Measurements from ENCODE around the gene TOP3B.

TOP3B gene

DNA sequence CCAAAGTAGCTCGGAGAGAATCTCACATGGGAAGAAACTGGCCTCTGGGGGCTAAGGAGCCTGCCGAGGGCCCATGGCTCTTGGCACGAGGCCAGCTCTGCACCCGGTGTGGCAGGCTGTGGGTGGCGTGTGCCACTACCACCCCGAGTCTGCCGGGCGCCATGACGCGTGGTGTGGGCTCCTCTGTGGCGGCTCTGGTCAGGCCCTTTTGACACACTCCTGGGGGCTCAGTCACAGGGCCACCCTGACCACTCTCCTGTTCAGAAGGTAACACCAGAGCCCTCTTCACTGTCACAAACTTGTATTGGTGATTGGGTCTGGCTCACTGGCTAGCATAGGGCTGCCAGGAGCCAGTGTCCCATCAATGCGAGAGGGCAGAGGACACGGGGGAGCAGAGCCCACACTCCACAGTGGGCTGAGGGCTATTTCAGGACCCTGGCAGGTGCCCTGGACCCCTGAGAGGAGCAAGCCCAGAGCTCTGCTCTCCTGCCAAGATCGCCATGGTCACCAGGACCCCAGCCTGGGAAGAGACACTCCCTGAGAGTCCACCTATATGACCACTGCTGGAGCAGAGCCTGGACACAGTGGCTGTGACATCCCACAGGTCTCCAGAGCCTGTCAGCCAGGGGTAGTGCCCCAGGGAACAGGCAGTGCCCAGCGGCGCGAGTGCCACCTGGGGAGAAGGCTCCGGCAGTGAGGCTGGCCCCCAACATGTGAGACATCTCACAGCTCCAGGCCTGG is 21.3 kb downstream of the TOP3B start:
- no peak for DNase-seq

DNA sequence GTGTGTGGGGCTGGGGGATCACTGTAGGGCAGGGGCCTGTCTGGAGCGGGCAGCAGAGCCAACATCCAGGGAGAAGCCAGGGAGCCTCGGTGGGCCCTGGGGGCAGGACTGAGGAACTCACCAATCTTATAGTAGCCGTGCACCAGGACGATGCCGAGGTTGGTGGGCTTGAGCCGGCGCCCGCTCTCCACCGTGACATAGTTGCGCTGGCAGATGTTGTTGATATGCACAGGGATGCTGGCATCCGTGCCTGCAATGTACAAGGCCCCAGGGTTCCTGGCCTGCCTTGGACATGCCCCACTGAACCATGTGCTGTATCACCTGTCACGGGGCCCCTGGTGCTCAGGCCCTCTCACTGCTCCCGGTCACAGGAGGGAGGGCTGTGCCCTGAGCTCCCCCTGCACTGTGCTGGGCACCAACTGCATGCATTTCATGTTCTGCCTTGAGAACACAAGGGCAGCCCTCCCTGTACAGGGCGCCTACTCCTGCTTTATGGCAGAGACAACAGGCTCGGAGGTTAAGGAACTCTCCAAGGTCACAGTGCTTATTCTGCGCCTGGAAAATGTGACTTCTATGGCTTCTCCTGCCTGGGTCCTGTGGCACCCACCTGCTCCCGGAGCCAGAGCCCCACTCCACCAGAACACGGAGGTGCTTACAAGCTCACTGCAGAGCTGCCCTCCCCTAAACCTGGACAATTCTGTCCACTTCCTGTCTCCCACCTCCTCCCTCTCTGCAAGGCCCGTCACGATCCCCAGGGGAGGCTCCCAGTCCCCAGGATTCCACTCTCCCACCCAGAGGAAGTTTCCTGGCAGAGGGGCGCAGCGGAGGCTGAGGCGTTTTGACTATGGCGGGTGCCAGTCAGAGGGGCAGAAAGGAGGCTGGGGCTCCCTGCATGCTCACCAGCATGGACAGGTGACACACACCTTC is 22.1 kb downstream of the TOP3B start:
- DNase-seq: no peak

DNA sequence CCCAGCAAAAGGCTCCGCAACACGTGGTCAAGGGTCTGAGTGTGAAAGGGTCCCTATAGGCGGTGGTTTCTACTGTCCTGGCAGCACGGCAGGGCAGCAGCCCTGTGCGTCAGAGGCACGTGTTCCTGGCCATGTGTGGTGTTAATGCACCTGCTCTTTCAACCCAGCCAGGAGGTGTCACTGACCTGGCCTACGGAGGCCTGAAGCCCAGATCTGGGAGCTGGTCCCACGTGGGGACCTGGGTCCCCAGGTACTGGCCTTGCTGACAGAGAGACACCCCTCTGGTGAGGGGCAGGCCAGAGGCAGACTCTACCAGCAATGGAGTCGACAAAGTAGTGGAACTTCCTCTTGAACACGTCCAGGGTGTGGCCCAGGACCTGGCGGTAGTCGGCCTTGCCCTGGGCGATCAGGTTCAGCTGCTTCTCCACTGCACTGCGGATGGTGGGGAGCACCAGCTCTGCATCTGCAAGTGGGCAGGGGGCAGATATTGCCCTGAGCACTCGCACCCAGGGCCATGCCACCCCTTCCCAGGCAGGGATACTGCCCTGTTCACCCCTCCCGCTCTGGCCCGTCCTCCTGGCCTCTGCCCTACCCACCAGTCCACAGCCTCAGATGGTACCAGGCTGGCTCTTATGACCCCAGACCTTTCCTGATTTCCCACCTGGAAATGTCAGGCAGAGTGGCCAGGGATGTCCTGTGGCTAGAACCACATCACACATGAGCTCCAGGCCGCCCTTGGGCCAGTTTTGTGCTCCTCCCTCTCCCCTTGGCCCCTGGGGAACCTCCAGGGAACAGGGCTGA is 23.1 kb downstream of the TOP3B start:
- DNase-seq: no peak

DNA sequence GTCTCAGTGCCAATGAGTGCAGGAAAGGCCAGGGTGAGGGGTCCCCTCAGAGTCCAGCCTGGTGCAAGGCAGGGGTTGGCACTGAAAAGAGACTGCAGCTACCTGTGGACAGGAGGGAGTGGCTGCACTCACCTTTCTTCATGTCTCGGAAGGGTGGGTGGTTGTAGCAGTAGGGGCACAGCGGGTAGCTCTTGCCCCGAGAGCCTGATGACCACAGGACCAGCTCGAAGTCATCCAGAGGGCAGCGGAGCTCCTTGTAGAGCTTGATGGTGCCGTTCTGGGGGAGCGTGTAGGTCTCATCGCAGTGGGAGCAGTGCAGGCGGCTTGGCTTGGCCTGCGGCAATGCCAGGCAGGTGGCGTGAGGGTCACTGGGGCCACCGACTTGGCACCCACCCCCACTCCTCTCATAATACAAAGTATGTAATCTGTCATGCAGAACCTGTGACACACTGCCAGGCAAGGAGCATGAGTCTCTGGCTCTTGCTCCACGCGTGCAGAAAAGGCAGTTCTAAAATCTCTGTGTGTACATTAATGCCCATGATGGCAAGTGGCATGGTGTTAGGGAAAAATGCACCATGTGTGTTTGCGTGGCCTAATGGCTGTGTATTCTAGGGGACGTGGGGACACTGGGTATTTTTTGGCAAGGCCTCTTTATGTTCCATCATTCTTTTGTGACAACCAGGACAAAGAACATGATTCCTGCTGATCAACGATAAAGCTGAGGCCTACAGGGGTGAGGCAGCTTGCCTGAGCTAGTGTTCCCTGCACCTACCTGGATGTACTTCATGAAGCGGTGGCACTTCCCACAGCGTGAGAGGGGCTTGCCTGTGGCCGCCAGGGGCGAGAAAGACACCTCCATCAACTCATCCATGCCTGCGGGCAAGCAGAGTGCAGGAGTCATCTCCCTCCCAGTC is 24.0 kb downstream of the TOP3B start:
- DNase-seq: no peak

DNA sequence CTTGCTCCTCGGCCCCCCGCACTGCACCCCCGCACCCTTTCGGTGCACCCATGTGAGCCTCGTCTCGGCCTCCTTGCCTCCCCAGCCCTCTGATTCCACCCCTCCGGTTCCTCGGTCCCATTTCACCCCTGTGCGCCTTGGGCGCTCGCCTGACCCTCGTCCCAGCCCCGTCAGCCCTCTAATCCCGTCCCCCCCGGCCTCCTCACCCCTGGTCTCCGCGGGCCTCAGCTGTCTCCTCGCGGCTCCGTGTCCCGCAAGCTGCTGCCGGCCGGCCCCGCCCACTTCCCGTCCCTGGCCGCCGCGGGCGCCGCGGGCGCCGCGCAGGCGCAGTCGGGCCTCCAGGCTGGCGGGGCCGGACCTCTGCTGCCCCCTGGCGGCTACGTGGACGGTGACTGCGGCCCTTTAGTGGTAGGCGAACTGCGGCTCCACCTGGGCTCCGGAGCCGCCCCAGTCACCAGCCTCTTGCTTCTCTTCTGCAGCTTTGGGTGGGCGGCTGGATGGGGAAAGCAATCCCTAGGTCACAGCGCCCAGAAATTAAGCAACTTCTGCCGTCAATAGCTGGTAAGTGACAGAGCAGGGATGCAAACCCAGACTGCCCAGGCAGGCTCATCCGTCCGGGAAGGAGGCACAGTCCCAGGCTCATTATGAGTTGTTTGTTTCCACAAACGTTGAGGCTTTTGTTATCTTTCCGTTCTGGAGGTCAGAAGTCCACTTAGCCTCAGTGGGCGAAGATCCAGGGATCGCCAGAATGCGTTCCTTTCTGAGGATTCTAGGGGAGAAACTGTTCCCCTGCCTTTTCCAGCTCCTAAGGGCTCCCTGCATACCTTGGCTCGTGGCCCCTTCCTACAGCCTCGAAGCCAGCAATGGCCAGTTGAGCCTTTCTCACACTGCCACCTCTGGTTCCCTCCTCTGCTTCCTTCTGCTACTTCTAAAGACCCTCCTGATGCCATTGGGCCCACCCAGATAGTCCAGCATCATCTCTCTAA is 29.7 kb downstream of the TOP3B start, which contains the start of gene PPM1F:
TSS of gene PPM1F (minus strand) at position 263 of the 986 bp plus-strand sequence. CDS start 6,800 bp downstream, outside the sequence.
- DNase-seq: peak; percentile 92

DNA sequence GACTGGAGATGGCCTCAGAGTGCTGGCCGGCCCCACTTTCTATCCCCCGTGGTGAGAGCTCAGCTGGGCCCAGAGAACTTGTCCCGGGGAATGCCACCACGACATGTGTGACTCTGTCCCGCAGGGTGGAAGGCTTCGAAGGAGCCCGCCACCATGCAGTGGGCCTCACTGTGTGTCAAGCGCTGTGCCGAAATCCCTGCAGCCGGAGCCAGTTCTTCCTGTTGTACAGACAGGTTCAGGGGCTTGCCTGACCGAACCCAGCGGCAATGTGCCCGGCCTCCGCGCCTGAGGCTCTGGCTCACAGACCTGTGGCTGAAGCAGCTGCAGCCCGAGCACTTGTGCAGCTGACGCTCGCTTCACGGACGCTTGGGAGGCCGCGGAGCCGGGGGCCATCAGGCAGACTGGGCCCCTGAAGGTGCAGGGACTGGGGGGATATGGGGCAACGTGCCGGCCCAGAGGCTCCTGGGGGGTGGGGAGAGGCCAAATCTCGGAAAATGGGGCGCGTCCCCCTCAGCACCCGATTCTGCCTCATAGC is 30.6 kb downstream of the TOP3B start:
- peak; percentile 21 for DNase-seq

DNA sequence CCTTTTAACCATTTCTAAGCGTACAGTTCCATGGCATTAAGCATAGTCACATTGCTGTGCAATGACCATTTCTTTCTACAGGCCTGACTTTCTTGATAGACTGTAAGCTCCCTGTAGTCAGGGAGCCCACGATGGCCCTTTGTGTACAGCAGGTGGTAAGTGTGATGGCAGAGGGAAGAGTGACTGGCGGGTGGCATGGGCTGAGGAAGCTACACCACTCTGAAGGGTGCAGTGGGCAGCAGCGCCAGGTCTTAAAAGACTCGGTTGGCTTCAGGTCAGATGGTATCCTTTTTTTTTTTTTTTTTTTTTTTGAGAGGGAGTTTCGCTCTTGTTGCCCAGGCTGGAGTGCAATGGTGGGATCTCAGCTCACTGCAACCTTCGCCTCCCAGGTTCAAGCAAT is 31.5 kb downstream of the TOP3B start:
- DNase-seq: no peak

DNA sequence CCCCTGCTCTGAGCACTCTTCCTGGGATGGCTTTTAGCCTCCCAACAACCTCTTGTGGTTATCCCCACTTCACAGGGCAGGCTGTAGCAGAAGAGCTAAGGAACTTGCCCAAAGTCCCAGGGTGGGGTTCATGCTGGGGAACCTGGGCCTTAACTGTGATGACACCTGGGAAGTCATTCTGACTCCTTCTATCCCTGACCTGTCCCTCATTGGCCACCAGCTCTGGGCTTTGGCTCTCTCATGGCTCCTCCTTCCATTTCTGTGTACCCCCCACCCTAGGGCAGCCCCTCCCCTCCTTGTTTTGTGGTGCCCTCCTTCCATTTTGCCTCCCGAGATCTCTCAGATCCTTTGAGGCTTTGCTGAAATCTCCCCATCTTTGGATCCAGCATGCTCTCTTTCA is 32.6 kb downstream of the TOP3B start:
- DNase-seq: no peak

DNA sequence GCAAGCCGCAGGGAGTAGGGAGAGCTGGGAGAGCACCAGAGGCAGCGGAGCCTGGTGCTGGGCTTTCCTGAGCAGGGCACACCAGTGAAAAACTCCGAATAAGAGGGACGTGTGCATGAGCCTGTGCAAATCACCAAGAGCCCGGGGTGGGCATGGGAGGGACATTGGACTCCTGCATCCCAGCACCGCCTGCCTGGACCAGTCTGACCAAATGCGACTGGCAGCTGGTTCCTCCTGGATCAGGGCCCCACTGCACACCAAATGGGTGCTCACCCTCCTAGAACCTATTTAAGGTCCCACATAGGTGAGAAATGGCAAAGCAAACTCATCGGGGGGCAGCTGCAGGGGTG is 33.0 kb downstream of the TOP3B start:
- no peak for DNase-seq

DNA sequence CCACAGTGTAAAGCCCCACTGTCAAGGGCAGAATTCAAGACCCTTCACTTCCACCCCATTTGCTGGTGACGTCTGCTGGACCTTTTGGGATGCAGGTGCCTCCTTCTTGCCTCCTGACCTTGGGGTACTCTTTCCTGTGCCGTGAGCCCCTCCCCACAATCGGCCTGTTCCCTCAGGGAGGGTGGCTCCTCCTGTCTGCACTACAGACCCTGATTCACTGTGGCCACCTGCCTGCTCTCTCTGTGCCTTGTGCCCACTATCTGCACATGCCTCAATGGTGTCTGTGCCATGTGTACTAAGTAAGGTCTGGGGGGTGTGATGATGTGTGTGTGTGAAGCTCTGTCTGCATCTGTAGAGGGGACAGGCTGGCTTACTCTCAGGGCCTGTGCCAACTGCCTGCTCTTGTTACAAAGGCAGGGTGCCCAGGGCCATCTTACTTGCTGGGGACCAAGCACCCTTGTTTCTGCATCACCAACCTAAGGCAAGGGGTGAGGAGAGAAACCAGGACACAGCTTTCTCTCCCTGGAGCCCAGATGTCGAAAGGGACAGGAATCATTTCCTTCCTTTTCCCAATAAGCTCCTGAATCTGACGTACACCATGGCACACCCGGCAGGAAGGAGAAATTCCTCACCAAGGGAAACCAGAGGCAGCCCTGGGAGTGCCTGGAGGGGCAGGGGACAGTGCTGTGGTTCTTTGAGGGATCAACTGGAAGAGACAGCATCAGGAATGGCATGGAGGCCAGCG is 33.6 kb downstream of the TOP3B start:
- DNase-seq: no peak

DNA sequence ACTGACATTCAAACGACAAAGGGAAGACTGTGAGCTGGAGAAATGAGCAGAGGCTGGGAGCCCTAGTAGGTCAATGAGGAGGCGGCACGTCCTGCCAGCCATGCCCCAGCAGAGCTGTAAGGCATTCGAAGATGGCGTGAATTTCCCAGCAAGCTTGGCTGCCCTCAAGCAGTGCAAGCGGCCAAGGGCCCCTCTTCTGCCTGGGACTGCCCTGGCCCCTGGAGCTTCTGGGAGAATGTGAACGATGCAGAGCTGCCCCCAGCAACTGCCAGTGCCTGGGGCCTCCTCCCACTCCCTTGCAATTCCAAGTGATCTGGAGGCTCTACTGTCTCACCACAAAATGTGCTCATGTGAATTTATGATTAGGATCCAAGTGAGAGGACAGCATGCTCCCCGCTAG is 34.2 kb downstream of the TOP3B start:
- DNase-seq: no peak

DNA sequence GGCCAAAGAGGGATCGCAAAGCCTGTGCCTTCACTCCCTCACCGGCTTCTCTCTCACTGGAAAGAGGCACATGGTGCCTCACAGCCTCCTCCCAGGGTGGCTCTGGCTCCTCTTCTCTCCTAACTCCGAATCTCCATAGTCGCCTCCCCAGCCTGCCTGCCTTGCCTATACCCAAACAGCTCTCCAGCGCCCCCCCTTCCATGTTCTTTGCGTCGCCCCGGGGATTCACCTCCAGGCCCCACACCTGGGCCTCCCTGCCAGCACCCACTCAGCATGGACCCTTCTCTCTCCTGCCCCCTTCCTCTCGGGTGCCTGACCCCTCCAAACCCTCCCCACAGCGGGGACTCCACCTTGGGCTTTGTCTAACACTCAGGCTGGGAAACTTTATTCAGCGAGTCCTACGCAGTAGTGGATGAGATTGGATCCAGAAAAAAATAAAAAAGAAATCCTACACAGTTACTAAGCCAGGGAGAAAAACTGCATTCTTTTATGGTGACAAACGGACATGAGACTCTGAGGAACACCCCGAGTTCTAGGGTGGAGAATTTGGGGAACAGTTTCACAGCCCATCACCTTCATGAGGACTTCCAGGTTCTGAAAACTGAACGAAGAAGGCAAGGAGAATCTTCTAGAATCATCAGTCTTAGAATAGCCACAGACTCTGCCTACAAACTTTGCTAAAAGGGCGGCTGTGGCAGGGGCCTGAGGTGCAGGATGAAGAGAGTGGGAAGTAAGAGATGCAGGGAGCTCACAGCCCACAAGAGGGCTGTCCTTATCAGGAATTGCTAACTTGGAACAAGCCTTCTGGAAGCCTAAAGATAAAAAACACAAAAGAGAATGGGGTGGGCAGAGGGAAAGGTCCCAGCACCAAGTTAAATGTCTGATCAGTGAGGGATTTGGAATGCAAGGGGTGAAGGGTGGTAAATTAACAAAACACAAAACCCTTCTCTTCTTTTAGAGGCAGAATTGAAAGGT is 35.3 kb downstream of the TOP3B start:
- DNase-seq: no peak

DNA sequence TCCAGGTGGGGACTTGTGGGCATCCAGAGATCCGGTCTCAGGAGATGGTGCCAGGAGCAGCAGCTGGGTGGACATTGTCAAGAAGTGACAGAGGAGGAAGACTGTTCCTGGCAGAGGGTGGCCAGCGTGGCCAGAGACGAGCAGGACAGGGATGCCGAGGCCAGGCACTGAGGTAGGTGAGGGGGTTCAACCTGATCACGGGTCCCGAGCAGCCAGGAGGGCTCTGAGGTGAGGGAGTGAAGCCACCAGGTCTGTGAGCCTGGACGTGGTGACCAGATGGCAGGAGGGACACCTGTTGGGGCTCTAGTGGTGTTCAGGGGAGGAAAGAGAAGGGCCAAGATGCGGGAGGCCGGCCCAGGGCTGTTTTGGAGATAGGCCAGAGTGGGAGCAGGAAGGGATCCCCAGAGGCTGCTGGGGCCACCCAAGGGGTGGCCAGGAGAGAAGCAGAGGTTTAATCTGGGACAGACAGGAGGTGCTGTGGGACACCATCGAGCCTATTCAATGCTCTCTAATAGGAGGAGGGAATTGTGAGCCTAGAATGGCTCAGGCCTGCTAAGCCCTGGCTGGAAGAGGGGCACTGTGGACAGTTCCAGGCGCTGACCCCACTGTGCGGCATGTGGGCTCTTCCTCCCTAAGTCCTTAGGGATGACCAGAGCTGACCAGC is 36.2 kb downstream of the TOP3B start:
- no peak for DNase-seq

DNA sequence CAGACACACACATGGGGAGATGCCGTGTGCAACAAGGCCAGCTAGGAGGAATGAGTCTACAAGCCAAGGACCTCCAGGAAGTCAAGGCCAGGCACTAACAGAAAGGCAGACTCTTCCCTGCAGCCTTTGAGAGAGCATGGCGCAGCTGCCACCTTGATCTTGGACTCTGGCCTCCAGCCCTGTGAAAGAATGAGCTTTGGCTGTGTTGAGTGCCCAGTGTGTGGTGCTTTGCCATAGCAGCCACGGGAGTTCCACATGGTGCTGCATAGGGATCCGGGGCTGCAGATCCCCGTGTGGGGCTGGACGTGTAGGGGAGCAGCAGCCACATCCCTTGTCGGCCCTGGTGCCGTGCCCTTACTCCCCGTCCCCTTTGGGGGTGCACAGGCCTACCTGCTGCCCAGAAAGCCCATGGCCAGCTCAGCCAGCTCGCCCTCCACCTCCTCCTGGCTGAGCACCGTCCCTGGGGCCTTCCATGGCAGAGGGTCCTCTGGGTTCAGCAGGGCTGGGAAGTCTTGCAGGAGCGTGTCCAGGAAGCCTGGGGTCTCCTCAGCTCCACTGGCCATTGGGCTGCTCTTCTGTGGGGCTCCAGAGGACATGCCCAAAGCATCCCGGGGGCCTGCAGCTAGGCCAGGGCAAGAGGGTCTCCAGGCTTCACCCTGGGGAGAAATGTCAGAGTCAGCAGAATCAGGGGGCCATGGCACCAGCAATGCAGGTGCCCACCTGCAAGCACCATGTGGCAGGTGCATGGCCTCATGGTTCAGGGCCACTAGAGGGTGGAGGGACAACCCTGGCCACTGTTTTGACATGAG is 36.9 kb downstream of the TOP3B start:
- no peak for DNase-seq

DNA sequence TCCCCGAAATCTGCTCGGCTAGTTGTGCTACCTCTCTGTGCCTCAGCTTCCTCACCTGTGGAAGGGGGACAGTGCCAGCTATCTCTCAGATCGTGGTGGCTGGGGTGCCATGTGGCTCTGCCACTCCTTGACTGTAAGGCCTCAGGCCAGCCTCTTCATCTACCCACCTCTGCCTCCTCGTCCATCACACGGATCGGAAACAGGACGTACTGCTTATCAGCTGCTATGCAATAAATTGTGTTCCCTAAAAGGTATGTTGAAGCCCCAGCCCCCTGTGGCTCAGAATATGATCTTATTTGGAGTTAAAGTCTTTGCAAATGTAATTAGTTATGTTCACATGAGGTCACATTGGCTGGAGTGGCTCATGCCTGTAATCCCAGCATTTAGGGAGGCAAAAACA is 37.7 kb downstream of the TOP3B start:
- DNase-seq: no peak

DNA sequence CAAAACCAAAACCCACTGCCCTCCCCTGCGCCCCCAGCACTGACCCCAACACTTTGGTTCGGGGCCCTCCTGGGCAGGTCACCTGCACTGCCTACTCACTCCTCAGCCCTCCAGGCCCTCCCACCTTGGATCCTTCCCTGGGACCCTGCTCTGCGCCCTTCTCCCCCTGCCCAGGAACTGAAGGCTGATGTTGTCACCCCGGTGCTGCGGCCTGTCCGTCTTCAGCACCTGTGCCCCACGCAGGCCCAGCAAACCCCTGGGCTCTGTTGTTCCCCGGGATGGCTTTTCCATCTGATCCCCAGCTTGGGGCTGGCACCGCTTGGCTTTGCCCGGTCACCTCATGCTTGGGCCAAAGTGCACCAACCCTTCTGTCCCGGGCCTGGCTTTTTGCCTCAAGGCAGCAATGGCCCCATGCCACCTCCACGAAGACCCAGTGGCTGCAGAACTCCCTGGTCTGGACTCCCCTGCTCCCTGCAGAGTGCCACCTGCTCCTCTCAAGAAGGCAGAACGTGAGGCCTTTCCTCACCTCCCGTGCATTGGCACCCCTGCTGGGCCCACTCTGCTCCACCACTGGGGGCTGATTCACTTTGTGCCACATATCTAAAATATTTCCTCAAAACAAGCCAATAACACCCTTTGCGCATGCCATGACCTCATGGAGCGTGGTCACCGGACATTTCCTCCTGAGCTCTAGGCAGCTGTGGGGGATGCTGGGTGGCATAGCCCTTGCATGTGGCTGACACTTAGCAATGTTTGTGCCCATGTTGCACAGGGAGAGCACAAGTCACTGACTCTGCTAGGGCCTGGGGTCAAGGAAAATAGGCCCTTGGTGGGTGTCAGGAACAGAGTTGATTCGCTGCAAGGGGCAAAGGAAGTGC is 38.8 kb downstream of the TOP3B start:
- DNase-seq: no peak

Data from stimulated activated CD4-positive, alpha-beta T cell treated with anti-CD3 and anti-CD28 coated beads, Interleukin-4, amount 100 ng/mL, for 1 hour (primary cell).